HEK293T (cell line): ENCODE data around the gene ICAM1.

Experiments
- CTCF ChIA-PET: fragments of 350-600 bp; formaldehyde crosslinking; extraction: SDS; loops from one replicate; lab custom pipeline; 2021; ENCODE audit warnings: antibody characterized with exemption, inconsistent platforms; lab: Yijun Ruan, JAX
- POLR2A ChIA-PET: fragments of 350-600 bp; formaldehyde crosslinking; extraction: SDS; loops from one replicate; lab custom pipeline; 2020; ENCODE audit warnings: antibody characterized with exemption, inconsistent platforms; lab: Yijun Ruan, JAX
- DNase-seq: peaks from one replicate; pipeline ENCODE4 v3.0.0; 2012; ENCODE audit warnings: mixed read lengths; ENCODE audit errors: extremely low spot score
- ARNT ChIP-seq: fragments of 450-650 bp; IDR thresholded peaks from 2 replicates; pipeline ENCODE4 v1.6.1; 2017; ENCODE audit warnings: mild to moderate bottlenecking
- BHLHE40 ChIP-seq: fragments of 450-650 bp; IDR thresholded peaks from 2 replicates; pipeline ENCODE4 v1.6.1; 2016; ENCODE audit warnings: mild to moderate bottlenecking, moderate library complexity, borderline replicate concordance
- CTBP1 ChIP-seq: fragments of 450-650 bp; IDR thresholded peaks from 2 replicates; pipeline ENCODE4 v1.6.1; 2016; ENCODE audit warnings: borderline replicate concordance
- ELF4 ChIP-seq: fragments of 450-650 bp; IDR thresholded peaks from 2 replicates; pipeline ENCODE4 v1.6.1; 2017; ENCODE audit warnings: antibody characterized with exemption
- FOXA1 ChIP-seq: fragments of 450-650 bp; IDR thresholded peaks from 2 replicates; pipeline ENCODE4 v1.6.1; 2016; ENCODE audit warnings: mild to moderate bottlenecking
- FOXK2 ChIP-seq: fragments of 450-650 bp; IDR thresholded peaks from 2 replicates; pipeline ENCODE4 v1.6.1; 2016; ENCODE audit warnings: mild to moderate bottlenecking
- FOXM1 ChIP-seq: fragments of 450-650 bp; IDR thresholded peaks from 2 replicates; pipeline ENCODE4 v1.6.1; 2017; ENCODE audit warnings: mild to moderate bottlenecking, borderline replicate concordance
- HDGF ChIP-seq: fragments of 450-650 bp; IDR thresholded peaks from 2 replicates; pipeline ENCODE4 v1.6.1; 2017; ENCODE audit warnings: antibody characterized with exemption, borderline replicate concordance
- L3MBTL2 ChIP-seq: fragments of 450-650 bp; conservative IDR thresholded peaks from 2 replicates; pipeline ENCODE4 v1.6.1; 2016; ENCODE audit warnings: mild to moderate bottlenecking
- LEF1 ChIP-seq: fragments of 450-650 bp; IDR thresholded peaks from 2 replicates; pipeline ENCODE4 v1.6.1; 2017; ENCODE audit warnings: mild to moderate bottlenecking, borderline replicate concordance
- NFRKB ChIP-seq: fragments of 450-650 bp; IDR thresholded peaks from 2 replicates; pipeline ENCODE4 v1.6.1; 2016; ENCODE audit warnings: mild to moderate bottlenecking, moderate library complexity
- PKNOX1 ChIP-seq: fragments of 450-650 bp; IDR thresholded peaks from 2 replicates; pipeline ENCODE4 v1.6.1; 2016
- SP1 ChIP-seq: fragments of 450-650 bp; IDR thresholded peaks from 2 replicates; pipeline ENCODE4 v1.6.1; 2017
- SUZ12 ChIP-seq: fragments of 450-650 bp; IDR thresholded peaks from 2 replicates; pipeline ENCODE4 v1.6.1; 2016; ENCODE audit warnings: mild to moderate bottlenecking
- TARDBP ChIP-seq: fragments of 450-650 bp; IDR thresholded peaks from 2 replicates; pipeline ENCODE4 v1.6.1; 2016
- ZNF384 ChIP-seq: fragments of 450-650 bp; IDR thresholded peaks from 2 replicates; pipeline ENCODE4 v1.6.1; 2016

Gene ICAM1

GRCh38 chr19:10320602-10321416 is 49.9 kb downstream of the ICAM1 start:
- CTCF ChIA-PET = no interaction called here
- no peak for DNase-seq
- POLR2A ChIA-PET = interaction anchor here (4.9 kb wide), 1 partner anchor 13 kb away, joined by 15 read pairs; the partner anchor contains the start of gene RAVER1
- TF ChIP-seq LEF1 = no peak
- TF ChIP-seq BHLHE40 = no peak
- no peak for TF ChIP-seq ZNF384
- TF ChIP-seq L3MBTL2 = no peak
- TF ChIP-seq FOXM1 = no peak
- no peak for TF ChIP-seq ARNT
- TF ChIP-seq HDGF = no peak
- TF ChIP-seq ELF4 = no peak
- TF ChIP-seq PKNOX1 = no peak
- no peak for TF ChIP-seq TARDBP
- TF ChIP-seq NFRKB = no peak
- TF ChIP-seq SUZ12 = no peak
- TF ChIP-seq SP1 = no peak
- no peak for TF ChIP-seq FOXA1

- ChIA-PET CTCF (no interaction called here), POLR2A (interaction anchor here (4.9 kb wide), 1 partner anchor 13 kb away, joined by 15 read pairs; the partner anchor contains the start of gene RAVER1)
- no peak for DNase-seq
- no peak for TF ChIP-seq HDGF
- TF ChIP-seq FOXM1 = no peak
- no peak for TF ChIP-seq CTBP1
- TF ChIP-seq ARNT = no peak
- no peak for TF ChIP-seq ELF4
- TF ChIP-seq TARDBP = no peak
- no peak for TF ChIP-seq SP1
- no peak for TF ChIP-seq BHLHE40
- no peak for TF ChIP-seq FOXK2
- no peak for TF ChIP-seq ZNF384
- TF ChIP-seq PKNOX1 = no peak
- no peak for TF ChIP-seq FOXA1
- TF ChIP-seq LEF1 = no peak
Observed at GRCh38 chr19:10321417-10321797, 50.5 kb downstream of the ICAM1 start.

GRCh38 chr19:10321874-10322835 is 51.2 kb downstream of the ICAM1 start:
- TF ChIP-seq SUZ12 (no peak), TARDBP (no peak), FOXK2 (no peak), FOXA1 (no peak), HDGF (no peak), PKNOX1 (no peak), BHLHE40 (no peak), NFRKB (no peak), L3MBTL2 (no peak), SP1 (no peak), LEF1 (no peak), ELF4 (no peak)
- no peak for DNase-seq
- ChIA-PET POLR2A (interaction anchor here (4.9 kb wide), 1 partner anchor 12 kb away, joined by 15 read pairs; the partner anchor contains the start of gene RAVER1), CTCF (no interaction called here)

GRCh38 chr19:10325732-10326131 is 54.8 kb downstream of the ICAM1 start:
- TF ChIP-seq SUZ12 (no peak), LEF1 (no peak), SP1 (no peak), HDGF (no peak), FOXK2 (no peak), PKNOX1 (no peak), NFRKB (no peak), CTBP1 (no peak)
- ChIA-PET CTCF (interaction anchor here (0.9 kb wide), 1 partner anchor 63 kb away, joined by 4 read pairs; no protein-coding TSS in a partner anchor), POLR2A (interaction anchor here (1.1 to 1.7 kb wide), 2 partner anchors 8 to 55 kb away, joined by 3 to 5 read pairs; partner anchors contain the start of gene TYK2)
- no peak for DNase-seq

GRCh38 chr19:10327793-10328192 is 56.9 kb downstream of the ICAM1 start:
- TF ChIP-seq SP1 (no peak), ARNT (no peak), SUZ12 (no peak), L3MBTL2 (no peak)
- CTCF ChIA-PET = no interaction called here
- DNase-seq = no peak
- POLR2A ChIA-PET = no interaction called here
